Measurements from ENCODE around the gene HUNK. TPM values are rescaled to one million over a fixed set of nuclear protein-coding genes. Genes with fewer than 3 reads are reported as not detected.

The HUNK gene
- total and polyA plus RNA-seq, 2 experiments from 2014 or later = 1.6 to 5.1 TPM

DNA sequence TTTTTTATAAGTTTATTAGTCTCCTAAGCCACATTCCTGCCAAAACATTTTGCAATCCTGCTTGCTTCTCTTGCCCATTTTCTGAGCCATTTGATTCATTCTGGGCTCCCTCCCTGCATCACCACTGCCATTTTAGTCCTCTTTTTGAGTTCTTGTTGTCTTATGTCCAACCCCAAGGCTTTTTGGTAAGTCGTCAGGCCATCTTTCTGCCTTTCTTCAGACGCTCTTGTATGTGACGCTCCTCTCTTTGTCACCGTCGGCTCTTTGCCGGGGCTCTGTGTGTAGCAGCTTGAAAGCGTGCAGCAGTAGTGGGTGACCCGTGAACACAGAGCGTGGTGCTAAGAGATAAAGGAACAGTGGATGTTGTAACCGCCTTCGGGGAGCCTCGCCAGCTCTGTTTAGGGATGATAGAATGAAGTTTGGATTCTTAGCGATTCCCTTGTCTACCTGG is 14.6 kb downstream of the HUNK start:
- Mint-ChIP-seq H3K36me3 (ENCODE audit: low read depth) (no peaks in the 10 kb centered on the region; the same call in 2 of the 3 replicates), H3K4me3 (no peak overlapping the region), H3K27ac (no peak overlapping the region), H3K27me3 (ENCODE audit: insufficient read depth, low read depth, poor library complexity) (peaks cover 3% of the 10 kb centered on the region), H3K9me3 (no peaks in the 10 kb centered on the region), H3K4me1 (peaks cover 16% of the 10 kb centered on the region; the same call in 2 of the 3 replicates)
- Histone ChIP-seq H3K4me1 (ENCODE audit: insufficient read depth) (peaks cover 17% of the 10 kb centered on the region; the same call in 1 of the 2 replicates), H3K4me2 (no peak overlapping the region), H3K27me3 (ENCODE audit: insufficient read depth) (no peaks in the 10 kb centered on the region), H3K9me2 (ENCODE audit: insufficient read depth) (0 out of 2 replicates have a peak, but pooled peaks cover 2% of the 10 kb centered on the region), H3F3A (replicated peaks; ENCODE audit: low read depth) (no peaks in the 10 kb centered on the region), H3K36me3 (ENCODE audit: insufficient read depth) (no peaks in the 10 kb centered on the region), H4K20me1 (replicated peaks; ENCODE audit: insufficient read depth) (no peaks in the 10 kb centered on the region), H3K79me2 (replicated peaks; ENCODE audit: insufficient read depth) (peaks cover 47% of the 10 kb centered on the region), H3K27ac (ENCODE audit: low read depth) (no peak overlapping the region), H2AFZ (no peak overlapping the region), H3K4me3 (no peak overlapping the region)
- TF ChIP-seq ZNF331 (CRISPR knock-in tag; IDR thresholded peaks at IDR 0.05; ENCODE audit: low read depth) (no peak), JUNB (IDR thresholded peaks at IDR 0.05; ENCODE audit: unreplicated experiment) (no peak), STAT1 (IDR thresholded peaks at IDR 0.05; ENCODE audit: unreplicated experiment) (no peak), NANOG (IDR thresholded peaks at IDR 0.05; ENCODE audit: borderline replicate concordance) (no peak), ZNF114 (CRISPR knock-in tag; IDR thresholded peaks at IDR 0.05) (no peak), POLR2AphosphoS5 (IDR thresholded peaks at IDR 0.05; ENCODE audit: low read depth) (no peak), EZH2 (IDR thresholded peaks at IDR 0.05; ENCODE audit: low read depth, unreplicated experiment) (no peak), CREB1 (CRISPR knock-in tag; IDR thresholded peaks at IDR 0.05; ENCODE audit: low read depth) (no peak)
- TF ChIP-seq, protein P1, sequence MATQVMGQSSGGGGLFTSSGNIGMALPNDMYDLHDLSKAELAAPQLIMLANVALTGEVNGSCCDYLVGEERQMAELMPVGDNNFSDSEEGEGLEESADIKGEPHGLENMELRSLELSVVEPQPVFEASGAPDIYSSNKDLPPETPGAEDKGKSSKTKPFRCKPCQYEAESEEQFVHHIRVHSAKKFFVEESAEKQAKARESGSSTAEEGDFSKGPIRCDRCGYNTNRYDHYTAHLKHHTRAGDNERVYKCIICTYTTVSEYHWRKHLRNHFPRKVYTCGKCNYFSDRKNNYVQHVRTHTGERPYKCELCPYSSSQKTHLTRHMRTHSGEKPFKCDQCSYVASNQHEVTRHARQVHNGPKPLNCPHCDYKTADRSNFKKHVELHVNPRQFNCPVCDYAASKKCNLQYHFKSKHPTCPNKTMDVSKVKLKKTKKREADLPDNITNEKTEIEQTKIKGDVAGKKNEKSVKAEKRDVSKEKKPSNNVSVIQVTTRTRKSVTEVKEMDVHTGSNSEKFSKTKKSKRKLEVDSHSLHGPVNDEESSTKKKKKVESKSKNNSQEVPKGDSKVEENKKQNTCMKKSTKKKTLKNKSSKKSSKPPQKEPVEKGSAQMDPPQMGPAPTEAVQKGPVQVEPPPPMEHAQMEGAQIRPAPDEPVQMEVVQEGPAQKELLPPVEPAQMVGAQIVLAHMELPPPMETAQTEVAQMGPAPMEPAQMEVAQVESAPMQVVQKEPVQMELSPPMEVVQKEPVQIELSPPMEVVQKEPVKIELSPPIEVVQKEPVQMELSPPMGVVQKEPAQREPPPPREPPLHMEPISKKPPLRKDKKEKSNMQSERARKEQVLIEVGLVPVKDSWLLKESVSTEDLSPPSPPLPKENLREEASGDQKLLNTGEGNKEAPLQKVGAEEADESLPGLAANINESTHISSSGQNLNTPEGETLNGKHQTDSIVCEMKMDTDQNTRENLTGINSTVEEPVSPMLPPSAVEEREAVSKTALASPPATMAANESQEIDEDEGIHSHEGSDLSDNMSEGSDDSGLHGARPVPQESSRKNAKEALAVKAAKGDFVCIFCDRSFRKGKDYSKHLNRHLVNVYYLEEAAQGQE (IDR thresholded peaks at IDR 0.05; ENCODE audit: unreplicated experiment) = no peak
- TF ChIP-seq, protein P2, sequence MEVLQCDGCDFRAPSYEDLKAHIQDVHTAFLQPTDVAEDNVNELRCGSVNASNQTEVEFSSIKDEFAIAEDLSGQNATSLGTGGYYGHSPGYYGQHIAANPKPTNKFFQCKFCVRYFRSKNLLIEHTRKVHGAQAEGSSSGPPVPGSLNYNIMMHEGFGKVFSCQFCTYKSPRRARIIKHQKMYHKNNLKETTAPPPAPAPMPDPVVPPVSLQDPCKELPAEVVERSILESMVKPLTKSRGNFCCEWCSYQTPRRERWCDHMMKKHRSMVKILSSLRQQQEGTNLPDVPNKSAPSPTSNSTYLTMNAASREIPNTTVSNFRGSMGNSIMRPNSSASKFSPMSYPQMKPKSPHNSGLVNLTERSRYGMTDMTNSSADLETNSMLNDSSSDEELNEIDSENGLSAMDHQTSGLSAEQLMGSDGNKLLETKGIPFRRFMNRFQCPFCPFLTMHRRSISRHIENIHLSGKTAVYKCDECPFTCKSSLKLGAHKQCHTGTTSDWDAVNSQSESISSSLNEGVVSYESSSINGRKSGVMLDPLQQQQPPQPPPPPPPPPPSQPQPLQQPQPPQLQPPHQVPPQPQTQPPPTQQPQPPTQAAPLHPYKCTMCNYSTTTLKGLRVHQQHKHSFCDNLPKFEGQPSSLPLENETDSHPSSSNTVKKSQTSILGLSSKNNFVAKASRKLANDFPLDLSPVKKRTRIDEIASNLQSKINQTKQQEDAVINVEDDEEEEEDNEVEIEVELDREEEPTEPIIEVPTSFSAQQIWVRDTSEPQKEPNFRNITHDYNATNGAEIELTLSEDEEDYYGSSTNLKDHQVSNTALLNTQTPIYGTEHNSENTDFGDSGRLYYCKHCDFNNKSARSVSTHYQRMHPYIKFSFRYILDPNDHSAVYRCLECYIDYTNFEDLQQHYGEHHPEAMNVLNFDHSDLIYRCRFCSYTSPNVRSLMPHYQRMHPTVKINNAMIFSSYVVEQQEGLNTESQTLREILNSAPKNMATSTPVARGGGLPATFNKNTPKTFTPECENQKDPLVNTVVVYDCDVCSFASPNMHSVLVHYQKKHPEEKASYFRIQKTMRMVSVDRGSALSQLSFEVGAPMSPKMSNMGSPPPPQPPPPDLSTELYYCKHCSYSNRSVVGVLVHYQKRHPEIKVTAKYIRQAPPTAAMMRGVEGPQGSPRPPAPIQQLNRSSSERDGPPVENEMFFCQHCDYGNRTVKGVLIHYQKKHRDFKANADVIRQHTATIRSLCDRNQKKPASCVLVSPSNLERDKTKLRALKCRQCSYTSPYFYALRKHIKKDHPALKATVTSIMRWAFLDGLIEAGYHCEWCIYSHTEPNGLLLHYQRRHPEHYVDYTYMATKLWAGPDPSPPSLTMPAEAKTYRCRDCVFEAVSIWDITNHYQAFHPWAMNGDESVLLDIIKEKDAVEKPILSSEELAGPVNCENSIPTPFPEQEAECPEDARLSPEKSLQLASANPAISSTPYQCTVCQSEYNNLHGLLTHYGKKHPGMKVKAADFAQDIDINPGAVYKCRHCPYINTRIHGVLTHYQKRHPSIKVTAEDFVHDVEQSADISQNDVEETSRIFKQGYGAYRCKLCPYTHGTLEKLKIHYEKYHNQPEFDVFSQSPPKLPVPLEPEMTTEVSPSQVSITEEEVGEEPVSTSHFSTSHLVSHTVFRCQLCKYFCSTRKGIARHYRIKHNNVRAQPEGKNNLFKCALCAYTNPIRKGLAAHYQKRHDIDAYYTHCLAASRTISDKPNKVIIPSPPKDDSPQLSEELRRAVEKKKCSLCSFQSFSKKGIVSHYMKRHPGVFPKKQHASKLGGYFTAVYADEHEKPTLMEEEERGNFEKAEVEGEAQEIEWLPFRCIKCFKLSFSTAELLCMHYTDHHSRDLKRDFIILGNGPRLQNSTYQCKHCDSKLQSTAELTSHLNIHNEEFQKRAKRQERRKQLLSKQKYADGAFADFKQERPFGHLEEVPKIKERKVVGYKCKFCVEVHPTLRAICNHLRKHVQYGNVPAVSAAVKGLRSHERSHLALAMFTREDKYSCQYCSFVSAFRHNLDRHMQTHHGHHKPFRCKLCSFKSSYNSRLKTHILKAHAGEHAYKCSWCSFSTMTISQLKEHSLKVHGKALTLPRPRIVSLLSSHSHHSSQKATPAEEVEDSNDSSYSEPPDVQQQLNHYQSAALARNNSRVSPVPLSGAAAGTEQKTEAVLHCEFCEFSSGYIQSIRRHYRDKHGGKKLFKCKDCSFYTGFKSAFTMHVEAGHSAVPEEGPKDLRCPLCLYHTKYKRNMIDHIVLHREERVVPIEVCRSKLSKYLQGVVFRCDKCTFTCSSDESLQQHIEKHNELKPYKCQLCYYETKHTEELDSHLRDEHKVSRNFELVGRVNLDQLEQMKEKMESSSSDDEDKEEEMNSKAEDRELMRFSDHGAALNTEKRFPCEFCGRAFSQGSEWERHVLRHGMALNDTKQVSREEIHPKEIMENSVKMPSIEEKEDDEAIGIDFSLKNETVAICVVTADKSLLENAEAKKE (CRISPR knock-in tag; IDR thresholded peaks at IDR 0.05) = no peak
- no peak for ATAC-seq
- no peak for DNase-seq (ENCODE audit: low spot score)
